ENCODE measurements around the gene SHLD3.
A peak's percentile ranks its signal among the peaks of the same experiment; 100 is the strongest.
"Not testable (repeated sequence)": the region's sequence is repeated elsewhere in the genome, so short reads cannot be mapped to it uniquely, and the experiment has no call there.

SHLD3 gene, protein sequence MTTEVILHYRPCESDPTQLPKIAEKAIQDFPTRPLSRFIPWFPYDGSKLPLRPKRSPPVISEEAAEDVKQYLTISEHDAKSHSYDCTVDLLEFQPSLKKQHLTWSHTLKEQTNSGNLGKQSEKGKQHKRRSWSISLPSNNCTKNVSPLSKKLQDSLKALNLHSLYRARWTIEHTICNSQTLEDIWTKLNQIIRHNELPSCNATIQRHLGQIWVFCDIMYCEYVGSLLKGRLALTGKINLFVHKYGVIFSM

DNA sequence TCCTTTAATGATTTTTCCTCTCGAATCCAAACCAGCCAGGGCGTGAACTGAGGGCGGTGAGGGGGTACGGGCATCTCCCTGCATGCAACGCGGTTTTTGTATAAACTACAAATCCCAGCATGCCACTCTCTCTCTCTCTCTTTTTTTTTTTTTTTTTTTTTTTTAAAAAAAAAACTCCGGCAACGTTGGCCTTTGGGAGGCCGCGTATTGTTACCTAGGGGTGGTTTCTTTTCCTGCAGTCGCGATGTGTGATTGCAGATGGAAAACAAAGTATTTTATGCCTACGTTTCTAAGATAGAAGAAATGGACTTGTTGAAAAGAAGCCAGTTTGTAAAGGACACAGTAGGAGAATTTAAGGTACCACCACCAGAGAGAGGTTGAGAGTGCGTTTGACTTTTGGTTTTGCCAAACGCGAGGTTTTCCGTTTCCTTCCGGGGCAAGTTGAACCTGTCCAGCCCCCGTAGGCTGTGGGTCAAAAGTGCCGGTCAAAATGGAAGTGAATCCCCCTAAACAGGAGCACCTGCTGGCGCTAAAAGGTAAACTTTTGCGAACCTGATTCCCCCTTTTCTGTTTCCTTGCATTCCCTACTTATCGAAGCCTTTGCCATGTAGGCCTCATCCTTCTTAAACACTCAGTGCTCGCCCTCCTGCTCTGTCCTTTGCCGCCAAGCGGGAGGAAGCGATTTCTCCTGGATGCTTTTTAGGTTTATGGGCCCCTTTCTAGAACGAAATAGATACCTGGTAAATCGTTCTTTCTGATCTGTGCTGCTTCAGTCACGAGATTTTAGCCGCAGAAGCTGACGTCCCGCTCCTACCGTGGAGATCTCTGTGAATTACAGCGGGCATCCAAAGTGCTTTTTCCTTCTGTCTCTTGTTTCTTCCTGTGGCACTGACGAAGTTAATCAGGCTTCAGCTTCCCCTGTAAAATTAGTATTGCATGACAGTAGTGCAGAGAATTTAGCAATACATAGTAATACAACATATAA lies at the start of gene SHLD3, which contains the start of gene TRAPPC13:
Gene SHLD3 (plus strand): TSS at position 457 of the 985 bp plus-strand sequence. CDS start 4,561 bp downstream, outside the sequence.
Gene TRAPPC13 (plus strand): TSS at position 457 of the 985 bp plus-strand sequence. CDS start 34 bp downstream, at position 491.
- peak; percentile 91 for DNase-seq

DNA sequence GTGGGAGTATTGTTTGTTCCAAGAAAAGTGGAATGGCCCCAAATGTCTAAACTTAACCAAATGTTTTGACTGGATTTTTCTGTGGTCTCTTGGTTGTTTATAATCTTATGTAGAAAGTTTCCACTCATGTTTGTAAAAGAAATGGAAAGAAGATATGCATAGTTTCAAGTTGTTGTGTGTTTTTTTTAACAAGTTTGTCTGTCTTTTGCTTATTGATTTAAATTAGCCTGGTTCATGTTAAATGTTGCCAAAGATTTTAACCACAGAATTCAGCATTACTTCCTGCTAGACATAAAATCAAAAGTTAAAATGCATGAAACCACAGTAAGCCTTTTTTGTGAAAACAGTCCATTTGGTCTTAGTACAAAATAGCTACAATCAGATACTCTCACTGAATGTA lies 47.7 kb upstream of the SHLD3 start:
- DNase-seq = no peak

DNA sequence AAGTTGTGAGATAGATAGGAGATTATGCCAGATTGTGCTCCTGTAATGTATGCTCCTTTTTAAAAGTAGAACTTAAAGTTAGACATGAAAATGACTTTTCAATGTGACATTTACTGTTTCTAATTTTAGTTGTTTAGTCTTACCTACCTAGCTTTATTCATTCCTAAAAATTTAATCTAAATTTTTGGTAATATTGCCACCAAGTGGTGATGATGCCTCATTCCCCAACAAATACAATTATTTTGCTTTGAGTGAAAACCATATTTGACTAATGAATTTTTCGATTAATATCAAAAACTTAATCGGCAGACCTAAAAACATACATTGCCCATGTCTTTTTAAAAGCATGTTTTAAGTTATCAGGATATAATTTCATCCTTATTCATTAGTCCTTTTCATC lies 36.1 kb upstream of the SHLD3 start:
- DNase-seq = no peak

DNA sequence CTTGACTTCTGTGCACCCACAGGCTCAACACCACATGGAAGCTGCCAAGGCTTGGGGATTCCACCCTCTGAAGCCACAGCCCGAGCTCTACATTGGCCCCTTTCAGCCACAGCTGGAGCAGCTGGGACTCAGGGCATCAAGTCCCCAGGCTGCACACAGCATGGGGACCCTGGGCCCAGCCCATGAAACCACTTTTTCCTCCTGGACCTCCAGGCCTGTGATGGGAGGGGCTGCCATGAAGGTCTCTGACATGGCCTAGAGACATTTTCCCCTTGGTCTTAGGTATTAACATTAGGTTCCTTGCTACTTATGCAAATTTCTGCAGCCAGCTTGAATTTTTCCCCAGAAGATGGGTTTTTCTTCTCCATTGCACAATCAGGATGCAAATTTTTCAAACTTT lies 23.1 kb upstream of the SHLD3 start:
- not testable (repeated sequence) for DNase-seq

DNA sequence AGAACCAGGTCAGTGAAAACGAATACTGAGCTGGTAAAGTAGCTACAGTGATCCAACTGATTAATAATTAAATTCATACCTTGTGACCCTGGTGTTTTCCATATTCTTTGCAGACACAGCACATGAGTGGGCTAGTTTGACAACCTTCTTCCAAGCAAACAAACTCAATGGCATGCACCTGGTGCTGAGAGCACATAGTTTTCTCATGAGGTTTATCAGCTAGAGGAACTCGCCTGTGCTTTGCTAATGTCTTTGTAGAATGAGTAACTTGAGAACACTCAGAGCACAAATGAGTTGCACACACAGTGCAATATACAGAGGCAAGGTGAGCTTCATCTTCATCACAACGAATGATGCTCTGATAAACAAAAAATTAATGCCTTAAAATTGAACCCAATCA lies 13.3 kb upstream of the SHLD3 start:
- no peak for DNase-seq

DNA sequence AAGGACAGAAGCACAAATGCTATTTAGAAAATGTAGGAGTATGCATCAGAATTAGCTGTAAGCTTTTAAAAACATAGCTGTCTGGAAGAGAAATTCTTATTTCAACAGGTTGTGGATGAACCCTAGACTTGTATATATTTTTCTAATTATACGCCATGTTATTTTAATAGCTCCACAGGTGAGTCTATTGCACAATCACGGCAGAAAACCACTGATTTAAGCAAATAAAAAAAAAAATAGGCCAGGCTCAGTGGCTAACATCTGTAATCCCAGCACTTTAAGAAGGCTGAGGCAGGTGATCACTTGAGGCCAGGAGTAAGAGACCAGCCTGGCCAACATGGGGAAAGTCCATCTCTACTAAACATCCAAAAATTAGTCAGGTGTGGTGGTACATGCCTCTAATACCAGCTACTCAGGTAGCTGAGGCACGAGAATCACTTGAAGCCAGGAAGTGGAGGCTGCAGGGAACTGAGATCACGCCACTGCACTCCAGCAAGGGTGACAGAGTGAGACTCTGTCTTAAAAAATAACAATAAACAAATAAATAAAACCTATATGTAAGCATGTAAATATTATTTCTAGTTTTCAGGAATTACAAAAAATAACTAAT lies 12.4 kb upstream of the SHLD3 start:
- DNase-seq = no peak

DNA sequence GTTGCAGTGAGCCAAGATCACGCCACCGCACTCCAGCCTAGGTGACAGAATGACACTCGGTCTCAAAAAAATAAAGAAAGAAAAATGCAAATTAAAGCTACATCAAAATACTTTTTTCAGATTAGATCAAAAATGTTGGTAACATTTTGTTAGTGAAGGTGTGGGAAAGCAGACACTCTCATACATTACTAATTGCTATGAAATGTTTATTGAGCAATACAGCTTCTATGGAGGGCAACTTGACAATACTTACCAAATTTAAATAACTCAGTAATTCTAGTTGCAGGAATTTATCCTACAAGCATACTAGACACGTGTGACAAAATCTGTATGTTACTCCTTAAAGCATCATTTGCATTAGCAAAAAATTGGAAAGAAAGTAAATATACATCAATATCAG lies 4.8 kb upstream of the SHLD3 start:
- DNase-seq = no peak

DNA sequence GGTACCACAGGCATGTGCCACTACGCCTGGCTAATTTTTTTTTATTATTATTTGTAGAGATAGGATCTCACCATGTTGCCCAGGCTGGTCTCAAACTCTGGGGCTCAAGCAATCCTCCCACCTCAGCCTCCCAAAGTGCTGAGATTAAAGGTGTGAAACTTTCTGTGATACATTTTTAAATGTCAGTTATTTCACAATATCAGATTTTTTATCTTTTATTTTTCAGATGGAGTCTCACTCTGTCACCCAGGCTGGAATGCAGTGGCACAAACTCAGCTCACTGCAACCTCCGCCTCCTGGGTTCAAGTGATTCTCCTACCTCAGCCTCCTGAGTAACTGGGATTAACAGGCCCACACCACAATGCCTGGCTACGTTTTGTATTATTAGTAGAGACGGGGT lies 2.9 kb upstream of the SHLD3 start:
- not testable (repeated sequence) for DNase-seq

DNA sequence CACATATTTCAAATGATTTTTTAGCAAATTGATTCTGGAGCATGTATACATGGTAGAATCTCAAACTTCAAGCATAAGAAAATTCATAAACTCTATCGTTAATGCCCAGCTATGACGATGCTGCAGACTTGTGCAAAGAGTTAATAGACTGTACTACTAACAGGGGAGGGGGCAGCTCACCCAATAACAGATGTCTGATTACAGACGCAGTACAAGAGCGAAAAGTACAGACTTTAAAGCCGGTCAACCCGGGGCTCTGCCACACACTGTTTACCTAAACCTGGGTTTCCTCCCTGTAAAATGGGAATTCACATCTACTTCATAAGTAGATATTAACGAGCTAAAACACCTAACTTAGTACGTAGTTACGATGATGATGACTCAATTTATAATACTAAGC lies 1.3 kb upstream of the SHLD3 start:
- DNase-seq = no peak

DNA sequence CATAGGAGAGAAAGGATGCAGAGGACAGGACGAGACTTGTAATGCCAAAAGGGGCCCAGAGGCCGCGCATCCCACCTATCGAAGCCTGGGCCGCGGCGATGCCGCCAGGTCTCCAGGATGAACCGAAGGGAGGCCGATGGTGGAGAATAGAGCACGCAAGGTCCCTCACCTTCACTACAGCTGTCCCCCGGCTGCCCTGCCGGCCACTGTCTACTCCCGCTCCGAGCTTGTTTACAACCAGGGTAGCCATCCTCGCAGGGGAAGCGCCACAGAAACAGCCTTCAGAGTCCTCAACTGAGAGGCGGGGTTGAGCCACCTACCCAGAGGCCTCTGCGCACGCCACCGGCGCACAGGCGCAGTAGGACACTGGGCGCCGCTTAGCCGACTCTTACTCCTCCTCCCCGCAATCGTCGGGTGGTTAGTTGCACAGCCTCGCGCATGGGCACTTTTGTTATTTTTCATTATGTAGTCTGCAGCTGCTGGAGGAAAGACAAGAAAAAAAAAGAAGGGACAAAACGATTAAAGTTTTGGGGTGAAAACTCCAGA lies 729 bp upstream of the SHLD3 start, which contains the start of gene TRIM23:
Gene TRIM23 (minus strand): TSS at position 309 of the 546 bp plus-strand sequence. CDS start 59 bp downstream, at position 250.
- peak; percentile 92 for DNase-seq

DNA sequence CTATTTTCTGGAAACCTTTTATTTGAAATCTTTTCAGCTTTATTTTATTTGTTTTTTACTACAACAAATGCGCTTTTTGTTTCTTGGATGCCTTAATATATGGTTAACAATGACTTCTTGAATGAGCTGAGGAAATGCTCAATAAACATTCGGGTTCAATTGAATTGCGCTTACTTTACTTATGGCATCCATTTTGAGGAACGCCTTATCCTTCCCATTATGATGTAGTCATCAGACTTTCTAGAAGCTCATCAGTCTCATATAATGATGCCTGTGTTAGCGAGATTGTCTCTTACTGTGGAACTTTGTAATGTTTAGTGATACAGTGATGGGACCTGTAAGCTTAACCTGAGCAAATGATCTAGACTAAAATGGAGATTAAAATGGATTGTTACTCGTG lies 916 bp downstream of the SHLD3 start:
- DNase-seq = no peak

DNA sequence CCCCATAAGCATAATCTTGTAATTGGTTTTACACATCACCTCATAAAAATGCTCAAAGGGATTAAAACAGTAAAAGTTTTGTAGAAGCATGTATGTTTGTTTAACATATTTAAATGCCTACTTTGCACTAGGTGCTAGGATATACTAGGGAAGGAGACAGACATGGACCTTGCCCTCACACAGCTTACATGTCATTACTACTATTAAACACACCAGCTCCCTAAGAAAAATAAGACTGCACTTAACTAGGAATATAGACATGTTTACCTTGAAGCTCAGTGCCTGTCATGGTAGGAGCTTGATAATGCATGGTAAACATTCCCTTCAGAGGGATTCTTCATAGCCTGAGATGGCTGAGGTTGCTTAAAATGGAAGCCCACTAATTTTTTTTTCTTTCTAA lies 6.2 kb downstream of the SHLD3 start:
- DNase-seq = no peak

DNA sequence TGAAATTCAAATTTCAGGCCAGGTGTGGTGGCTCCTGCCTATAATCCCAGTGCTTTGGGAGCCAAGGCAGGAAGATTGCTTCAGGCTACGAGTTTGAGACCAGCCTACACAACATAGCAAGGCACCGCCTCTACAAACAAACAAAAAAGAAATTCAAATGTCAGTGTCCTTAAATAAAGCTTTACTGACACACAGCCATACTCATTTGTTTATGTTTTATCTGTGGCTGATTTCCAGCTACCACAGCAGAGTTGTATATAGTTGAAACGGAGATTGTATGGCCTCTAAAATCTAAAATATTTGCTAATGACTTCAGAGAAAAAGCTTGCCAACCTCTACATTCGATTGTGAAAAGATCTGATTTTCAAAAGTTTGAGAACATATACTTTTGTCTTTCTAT lies 15.4 kb downstream of the SHLD3 start:
- DNase-seq = no peak

DNA sequence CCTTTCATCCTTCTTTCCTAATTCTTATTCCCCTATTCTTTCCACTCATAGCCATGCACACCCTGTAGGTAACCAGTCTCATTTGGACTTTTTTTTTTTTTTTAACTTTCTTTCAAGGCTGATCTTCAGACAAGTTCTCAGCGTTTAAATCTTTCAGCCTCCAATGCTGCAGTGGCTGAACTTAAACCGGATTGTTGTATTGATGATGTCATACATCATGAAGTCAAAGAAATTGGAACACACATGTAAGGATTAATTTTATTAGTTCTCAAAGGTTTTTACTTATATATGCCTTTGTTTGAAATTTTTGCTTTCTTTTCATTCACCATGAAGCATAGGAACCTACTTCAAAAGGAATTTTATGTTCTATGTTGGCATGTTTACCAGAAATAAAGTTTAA lies 22.1 kb downstream of the SHLD3 start:
- DNase-seq = no peak

DNA sequence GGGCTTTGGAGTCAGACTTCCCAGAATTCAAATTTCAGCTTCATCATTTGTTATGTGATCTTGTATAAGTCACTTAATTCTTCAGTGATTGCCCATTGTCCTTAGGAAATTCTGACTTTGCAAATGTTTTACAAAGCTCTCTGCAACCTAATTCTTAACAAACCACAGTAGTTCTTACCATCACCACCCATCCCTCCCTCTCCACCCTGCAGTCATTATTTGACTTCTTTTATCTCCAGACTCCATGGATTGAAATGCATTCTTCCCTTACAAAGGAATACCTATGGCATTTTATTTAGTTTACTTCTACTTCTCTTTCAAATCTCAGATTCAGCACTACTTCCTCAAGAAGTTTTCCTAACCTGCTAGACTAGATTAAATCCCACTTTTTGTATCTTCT lies 23.1 kb downstream of the SHLD3 start:
- DNase-seq = no peak

DNA sequence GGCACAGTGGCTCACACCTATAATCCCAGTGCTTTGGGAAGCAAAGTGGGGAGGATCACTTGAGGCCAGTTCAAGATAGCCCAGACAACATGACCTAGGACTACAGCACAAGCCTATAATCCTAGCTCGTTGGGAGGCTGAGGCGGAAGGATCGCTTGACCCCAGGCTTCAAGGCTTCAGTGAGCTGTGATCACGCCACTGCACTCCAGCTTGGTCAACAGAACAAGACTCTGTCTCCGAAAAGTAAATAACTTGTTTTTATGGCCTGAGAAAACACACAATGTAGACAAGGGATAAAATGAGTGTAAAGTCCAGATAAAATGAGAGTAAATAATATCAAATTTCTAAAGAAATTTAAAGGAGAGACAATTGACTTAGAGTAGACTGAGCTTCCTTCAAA lies 26.3 kb downstream of the SHLD3 start:
- no peak for DNase-seq

DNA sequence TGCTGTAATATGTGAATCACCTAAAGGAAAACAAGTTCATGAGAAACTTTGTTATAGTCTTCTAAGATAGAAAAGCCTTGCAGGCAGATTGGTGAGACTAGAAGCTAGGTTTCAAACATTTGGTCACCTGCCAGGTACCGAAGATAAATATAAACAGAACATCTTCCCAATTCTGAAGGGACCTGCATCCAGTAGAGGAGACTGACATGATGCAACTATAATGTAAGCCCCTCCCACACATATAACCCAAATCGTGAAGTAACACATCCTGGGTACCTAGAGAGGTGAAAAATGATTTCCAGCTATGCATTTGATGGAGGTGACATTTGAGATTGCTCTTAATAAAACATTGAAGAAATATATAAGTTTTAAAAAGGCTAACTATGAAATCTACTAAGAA lies 29.9 kb downstream of the SHLD3 start:
- no peak for DNase-seq

DNA sequence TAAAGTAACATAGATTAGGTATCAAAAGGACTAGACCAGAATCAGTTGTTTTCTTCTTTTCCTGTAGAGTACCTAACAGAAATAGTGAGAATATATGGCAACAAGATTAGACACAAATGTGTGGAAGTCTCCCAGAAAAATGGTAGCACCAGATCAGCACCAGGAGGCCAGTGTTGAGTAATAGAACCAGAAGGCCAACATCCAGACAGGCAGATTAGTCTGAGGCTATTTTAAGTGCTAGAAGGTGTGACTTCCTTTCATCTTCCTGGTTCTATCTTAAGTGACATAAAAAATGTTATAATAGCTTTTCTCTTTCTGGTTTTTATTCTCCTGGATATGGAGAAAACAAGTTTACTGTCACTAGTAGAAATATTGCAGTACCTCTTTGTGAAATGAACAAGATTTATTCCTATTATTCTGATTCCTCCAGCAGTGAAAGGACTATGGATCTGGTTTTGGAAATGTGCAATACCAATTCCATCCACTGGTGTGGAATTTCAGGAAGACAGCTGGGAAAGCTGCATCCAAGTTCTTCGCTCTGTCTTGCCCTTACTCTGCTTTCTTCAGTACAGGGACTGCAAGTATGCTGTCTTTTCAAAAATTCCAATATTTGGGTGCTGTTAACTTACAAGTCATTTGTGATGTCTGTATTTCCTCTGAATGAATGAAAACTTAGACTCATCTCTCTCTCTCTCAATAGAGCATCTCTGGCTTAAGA lies 39.1 kb downstream of the SHLD3 start:
- no peak for DNase-seq

DNA sequence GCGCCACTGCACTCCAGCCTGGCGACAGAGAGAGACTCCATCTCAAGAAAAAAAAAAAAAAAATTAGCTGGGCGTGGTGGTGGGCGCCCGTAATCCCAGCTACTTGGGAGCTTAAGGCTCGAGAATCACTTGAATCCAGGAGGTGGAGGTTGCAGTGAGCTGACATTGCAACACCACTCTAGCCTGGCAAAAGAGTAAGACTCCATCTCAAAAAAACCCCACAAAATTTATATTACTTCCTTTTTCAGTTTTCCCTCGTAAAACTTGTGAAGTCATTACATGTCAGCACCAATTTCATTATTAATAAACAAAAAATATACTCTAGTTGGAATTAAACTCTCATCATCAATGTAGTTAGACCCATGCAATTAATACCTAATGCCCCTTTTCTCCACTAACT lies 43.9 kb downstream of the SHLD3 start:
- no peak for DNase-seq

DNA sequence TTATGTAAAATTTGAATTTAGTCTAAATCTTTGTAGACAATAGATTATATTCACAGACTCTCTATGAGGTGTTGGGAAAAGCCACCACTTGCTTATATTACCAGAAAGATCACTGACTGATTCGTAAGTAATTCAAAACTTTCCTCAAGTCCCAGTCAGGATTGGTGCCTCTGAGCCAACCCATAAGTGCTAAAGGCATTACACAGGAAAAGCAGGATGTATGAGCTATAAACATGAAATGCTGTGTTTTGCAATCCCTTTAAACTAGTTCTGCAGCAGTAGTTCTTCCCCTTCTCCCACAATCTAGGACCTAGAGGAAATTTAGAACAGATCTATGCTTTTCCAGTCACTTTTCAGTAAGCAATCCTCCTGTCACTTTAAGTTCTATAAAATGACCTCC lies 48.0 kb downstream of the SHLD3 start:
- no peak for DNase-seq

DNA sequence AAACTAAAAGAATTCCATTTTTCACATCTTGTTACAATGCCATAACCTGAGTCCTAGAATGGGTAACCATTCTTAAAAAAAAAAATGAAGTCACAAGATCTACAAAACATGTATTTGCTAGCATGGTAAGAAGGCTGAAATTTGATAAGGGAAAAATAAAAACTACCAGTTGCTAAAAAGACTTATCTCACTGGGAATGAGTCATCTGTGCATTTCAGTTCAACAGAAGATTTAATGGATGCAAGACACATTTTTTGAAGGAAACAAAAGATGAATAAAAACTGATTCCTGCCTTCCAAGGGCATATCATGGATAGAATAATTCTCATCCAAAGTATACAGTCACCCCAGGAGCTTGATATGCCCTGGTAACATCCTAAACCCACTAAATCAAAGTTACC lies 49.9 kb downstream of the SHLD3 start:
- no peak for DNase-seq

DNA sequence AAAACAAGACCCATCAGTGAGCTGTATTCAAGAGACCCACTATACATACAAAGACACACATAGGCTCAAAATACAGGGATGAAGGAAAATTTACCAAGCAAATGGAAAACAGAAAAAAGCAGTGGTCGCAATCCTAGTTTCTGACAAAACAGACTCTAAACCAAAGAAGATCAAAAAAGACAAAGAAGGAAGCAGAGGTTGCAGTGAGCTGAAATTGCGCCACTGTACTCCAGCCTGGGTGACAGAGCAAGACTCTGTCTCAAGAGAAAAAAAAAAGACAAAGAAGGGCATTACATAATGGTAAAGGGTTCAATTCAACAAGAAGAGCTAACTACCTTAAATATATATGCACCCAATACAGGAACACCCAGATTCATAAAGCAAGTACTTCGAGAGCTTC lies 51.2 kb downstream of the SHLD3 start:
- DNase-seq = not testable (repeated sequence)
